ENCODE measurements around the gene VSIG10L. TPM values are rescaled to one million over a fixed set of nuclear protein-coding genes. Genes with fewer than 3 reads are reported as not detected.

The VSIG10L gene
- total and polyA plus RNA-seq, 7 donors, result 0.35 to 2.3 (median 0.79) TPM

DNA sequence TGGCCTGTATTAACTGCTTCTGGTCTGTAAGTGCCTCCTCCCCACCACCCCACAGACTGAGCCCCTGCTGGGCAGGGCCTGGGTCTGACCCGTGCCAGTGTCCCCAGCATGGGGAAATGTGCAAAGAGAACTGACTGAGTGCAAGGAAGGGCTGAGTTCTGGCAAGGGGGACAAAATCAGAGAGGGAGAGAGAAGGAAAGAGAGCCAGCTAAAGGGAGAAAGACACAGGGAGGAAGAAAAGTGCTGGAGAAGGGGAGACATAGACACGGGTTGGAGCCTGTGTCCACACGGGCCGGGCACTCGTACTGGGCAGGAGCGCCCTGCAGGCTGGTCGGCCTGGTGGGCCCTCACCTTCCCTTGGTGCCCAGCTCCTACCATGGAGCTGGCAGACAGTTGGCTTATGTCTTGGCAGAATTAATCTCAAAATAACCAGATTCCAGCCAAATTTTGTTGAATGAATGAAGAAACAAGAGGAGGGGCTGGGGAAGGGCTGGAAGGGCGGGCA lies 29.3 kb upstream of the VSIG10L start:
- H3K27me3 ChIP-seq (ENCODE audit: insufficient read depth in 3 of 3, low read length in 2 of 3), result no peaks in the 10 kb centered on the region
- H3K36me3 ChIP-seq (ENCODE audit: insufficient read depth in 1 of 2, low read depth in 1 of 2), result no peaks in the 10 kb centered on the region
- H3K4me1 ChIP-seq, result no peaks in the 10 kb centered on the region
- H3K9me3 ChIP-seq, result no peaks in the 10 kb centered on the region
- intact Hi-C loops (cut with DNase I), result no loop called here
- H3K27ac ChIP-seq, result no peak overlapping the region
- TF ChIP-seq, protein P1, sequence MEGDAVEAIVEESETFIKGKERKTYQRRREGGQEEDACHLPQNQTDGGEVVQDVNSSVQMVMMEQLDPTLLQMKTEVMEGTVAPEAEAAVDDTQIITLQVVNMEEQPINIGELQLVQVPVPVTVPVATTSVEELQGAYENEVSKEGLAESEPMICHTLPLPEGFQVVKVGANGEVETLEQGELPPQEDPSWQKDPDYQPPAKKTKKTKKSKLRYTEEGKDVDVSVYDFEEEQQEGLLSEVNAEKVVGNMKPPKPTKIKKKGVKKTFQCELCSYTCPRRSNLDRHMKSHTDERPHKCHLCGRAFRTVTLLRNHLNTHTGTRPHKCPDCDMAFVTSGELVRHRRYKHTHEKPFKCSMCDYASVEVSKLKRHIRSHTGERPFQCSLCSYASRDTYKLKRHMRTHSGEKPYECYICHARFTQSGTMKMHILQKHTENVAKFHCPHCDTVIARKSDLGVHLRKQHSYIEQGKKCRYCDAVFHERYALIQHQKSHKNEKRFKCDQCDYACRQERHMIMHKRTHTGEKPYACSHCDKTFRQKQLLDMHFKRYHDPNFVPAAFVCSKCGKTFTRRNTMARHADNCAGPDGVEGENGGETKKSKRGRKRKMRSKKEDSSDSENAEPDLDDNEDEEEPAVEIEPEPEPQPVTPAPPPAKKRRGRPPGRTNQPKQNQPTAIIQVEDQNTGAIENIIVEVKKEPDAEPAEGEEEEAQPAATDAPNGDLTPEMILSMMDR (IDR thresholded peaks at IDR 0.05), result no peak
- WGBS, 3 donors, result 66 to 78% (median 71%) methylated on average over 8 of the region's 8 CpGs
- no peak overlapping the region for H3K4me3 ChIP-seq
- DNase-seq (peak in 1 of 2 donors; percentile 26), ATAC-seq (no peak)

DNA sequence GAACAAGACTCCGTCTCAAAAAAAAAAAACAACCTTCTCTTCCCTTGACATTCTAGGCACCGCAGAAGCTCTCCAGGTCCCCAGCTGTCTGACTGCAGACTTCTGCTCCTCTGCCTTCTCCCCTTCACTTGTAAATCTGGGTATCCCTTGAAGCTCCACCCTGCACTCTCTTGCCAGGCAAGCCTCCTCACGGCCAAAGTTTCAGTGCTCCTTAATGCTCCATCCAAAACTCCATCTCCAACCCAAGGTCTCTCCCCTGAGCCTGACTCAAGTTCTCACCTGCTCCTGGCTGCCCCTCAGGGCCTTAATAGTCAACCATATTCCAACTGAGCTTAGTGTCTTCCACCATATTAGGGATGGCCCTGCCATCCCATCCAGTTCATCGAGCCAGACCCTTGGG lies 28.3 kb upstream of the VSIG10L start:
- intact Hi-C loops (cut with DNase I), result no loop called here
- peaks cover 2% of the 10 kb centered on the region for H3K4me1 ChIP-seq
- no peaks in the 10 kb centered on the region for H3K9me3 ChIP-seq
- H3K4me3 ChIP-seq, result no peak overlapping the region
- TF ChIP-seq, protein P1 (IDR thresholded peaks at IDR 0.05), result no peak
- no peaks in the 10 kb centered on the region for H3K36me3 ChIP-seq (ENCODE audit: insufficient read depth in 1 of 2, low read depth in 1 of 2)
- no peaks in the 10 kb centered on the region for H3K27me3 ChIP-seq (ENCODE audit: insufficient read depth in 3 of 3, low read length in 2 of 3)
- H3K27ac ChIP-seq, result no peak overlapping the region
- ATAC-seq (no peak), DNase-seq (peak in 1 of 2 donors; percentile 20)
- WGBS, 3 donors, result 72 to 73% (median 72%) methylated on average over 4 of the region's 4 CpGs

DNA sequence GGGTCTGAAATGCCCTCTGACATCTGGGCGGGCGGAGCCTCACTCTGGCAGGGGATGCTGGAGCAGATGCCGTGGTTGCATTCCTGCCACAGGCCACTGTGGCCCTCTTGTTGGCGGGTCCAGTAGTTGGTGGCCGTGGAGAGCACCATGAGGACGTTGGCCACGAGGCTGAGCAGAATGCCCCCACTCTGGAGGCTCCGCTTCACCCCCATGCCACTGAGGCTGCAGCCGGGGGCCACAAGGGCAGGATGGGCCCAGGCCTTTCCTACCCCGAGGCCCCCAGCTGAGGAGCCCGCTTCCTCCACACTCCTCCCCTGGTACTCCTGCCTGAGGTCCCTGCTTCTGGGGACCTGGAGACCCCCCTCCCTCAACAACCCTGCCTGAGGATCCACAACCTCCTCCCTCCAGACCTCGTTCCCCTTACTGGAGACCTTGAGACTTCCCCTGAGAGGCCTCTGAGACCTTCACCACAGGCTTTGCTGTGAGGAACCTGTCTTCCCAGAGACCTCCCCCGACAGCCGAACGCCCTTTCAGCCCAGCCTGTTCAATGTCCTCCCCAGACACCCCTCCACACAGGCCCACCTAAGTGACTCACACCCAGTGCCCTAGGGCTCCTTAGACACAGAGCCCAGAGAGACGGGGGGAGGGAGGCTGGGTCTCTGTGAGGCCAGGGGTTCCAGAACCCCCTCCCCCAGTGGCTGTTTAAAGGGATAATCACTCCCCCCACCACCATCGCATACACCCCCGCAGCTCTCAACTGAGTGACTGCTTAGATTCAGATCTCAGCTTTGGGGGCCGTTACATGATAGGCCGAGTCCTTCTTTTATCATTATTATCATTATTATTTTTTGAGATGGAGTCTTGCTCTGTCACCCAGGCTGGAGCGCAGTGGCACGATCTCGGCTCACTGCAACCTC lies 26.7 kb upstream of the VSIG10L start, which contains the start of gene CLDND2:
Gene CLDND2 (minus strand): TSS at position 638 of the 917 bp plus-strand sequence. CDS start 426 bp downstream, at position 212.
- intact Hi-C loops (cut with DNase I), result no loop called here
- Histone ChIP-seq H3K9me3 (no peaks in the 10 kb centered on the region), H3K27me3 (ENCODE audit: insufficient read depth in 3 of 3, low read length in 2 of 3) (no peaks in the 10 kb centered on the region), H3K4me1 (peaks cover 17% of the 10 kb centered on the region), H3K36me3 (ENCODE audit: insufficient read depth in 1 of 2, low read depth in 1 of 2) (no peaks in the 10 kb centered on the region), H3K27ac (peak within 1 kb of the TSS; percentile 89), H3K4me3 (peak within 1 kb of the TSS; percentile 78)
- TF ChIP-seq, protein P1 (IDR thresholded peaks at IDR 0.05), result no peak
- ATAC-seq (no peak), DNase-seq (peak in 1 of 2 donors; percentile 47)
- WGBS, 3 donors, result 54 to 61% (median 54%) methylated on average over 23 of the region's 23 CpGs

DNA sequence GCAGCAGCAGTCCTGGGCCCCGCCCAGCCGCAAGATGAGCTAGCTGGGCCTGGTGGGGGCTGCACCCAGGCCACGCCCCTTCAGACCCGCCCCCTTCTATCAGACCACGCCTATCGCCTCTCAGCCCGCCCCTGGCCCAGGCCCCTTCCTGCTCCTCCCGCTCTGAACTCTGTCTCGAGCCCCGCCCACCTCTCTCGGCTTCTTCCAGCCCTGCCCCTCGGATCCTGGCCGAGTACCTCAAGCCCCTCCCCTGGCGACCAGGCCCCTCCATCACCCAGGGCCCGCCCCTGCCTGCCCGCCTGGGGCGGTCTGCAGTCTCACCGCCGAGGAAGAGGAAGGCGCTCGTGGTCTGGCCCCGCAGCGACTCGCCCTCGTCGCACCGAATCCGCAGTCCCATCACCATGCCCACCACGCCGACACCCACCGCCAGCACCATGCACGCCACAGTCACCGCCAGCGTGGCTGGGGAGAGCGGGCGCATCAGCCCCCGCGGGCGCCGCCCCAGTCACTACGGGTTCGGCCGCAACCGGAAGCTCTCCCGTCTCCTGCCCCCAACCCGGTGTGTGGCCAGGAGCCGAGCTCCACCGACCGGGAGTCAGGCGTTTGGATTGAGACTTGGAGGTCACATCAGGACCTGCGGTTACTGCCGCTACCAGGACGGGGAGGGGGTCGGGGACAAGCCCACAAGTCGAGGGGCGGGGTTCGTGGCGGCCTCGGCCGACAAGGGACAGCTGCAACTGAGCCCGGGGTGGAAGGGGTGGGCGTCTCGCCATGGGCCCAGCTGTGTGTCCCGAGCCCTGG lies 25.8 kb upstream of the VSIG10L start:
- peak; percentile 99 for DNase-seq
- H3K36me3 ChIP-seq (ENCODE audit: insufficient read depth in 1 of 2, low read depth in 1 of 2), result no peaks in the 10 kb centered on the region
- ATAC-seq, result peak; percentile 88 to 93 (median 90)
- no peaks in the 10 kb centered on the region for H3K27me3 ChIP-seq (ENCODE audit: insufficient read depth in 3 of 3, low read length in 2 of 3)
- H3K9me3 ChIP-seq, result no peaks in the 10 kb centered on the region
- TF ChIP-seq, protein P1 (IDR thresholded peaks at IDR 0.05), result no peak
- peak overlapping the region; percentile 78 for H3K4me3 ChIP-seq
- intact Hi-C loops (cut with DNase I), result no loop called here
- WGBS, 3 donors, result 0 to 1% (median 1%) methylated on average over 59 to 64 of the region's 64 CpGs
- H3K4me1 ChIP-seq, result peaks cover 18% of the 10 kb centered on the region
- peak overlapping the region; percentile 89 for H3K27ac ChIP-seq
